Activated CD8-positive, alpha-beta T cell treated with anti-CD3 and anti-CD28 coated beads, Interleukin-2, amount 10 ng/mL, durations not matched to agents 7 days and 5 days (primary cell): ENCODE results near the gene CFAP161. TPM values are rescaled to one million over a fixed set of nuclear protein-coding genes. Genes with fewer than 3 reads are reported as not detected.
A peak's percentile ranks its signal among the peaks of the same experiment; 100 is the strongest.

Experiments used
- ATAC-seq: fragments of 150-1000 bp; cut with Tn5 transposase; one replicate; pipeline ENCODE4 v1.10.0; 2021; ENCODE audit warnings: moderate library complexity
- CTCF ChIA-PET: fragments of 350-600 bp; sonication (Branson Sonifier 250); formaldehyde crosslinking; loops from one replicate; lab custom pipeline; 2021; ENCODE audit warnings: antibody characterized with exemption; lab: Charles Lee
- POLR2A ChIA-PET: fragments of 350-600 bp; sonication (Branson Sonifier 250); formaldehyde crosslinking; loops from one replicate; lab custom pipeline; 2021; ENCODE audit warnings: antibody characterized with exemption; lab: Charles Lee
- DNase-seq: peaks from one replicate; pipeline ENCODE4 v3.0.0-alpha.2; 2020
- H3K27ac Mint-ChIP-seq: one replicate; pipeline ENCODE4 v1.8.0; 2021; ENCODE audit warnings: mild to moderate bottlenecking, mixed read lengths
- H3K27me3 Mint-ChIP-seq: one replicate; pipeline ENCODE4 v1.8.0; 2021; ENCODE audit warnings: low read depth, mixed read lengths
- H3K36me3 Mint-ChIP-seq: one replicate; pipeline ENCODE4 v1.8.0; 2021; ENCODE audit warnings: low read depth, mixed read lengths
- H3K4me1 Mint-ChIP-seq: one replicate; pipeline ENCODE4 v1.8.0; 2021; ENCODE audit warnings: low read depth, mixed read lengths
- H3K4me3 Mint-ChIP-seq: one replicate; pipeline ENCODE4 v1.8.0; 2021; ENCODE audit warnings: mild to moderate bottlenecking, mixed read lengths
- H3K9me3 Mint-ChIP-seq: one replicate; pipeline ENCODE4 v1.8.0; 2022; ENCODE audit warnings: mixed read lengths; ENCODE audit not compliant: insufficient read depth
- total RNA-seq, 2 experiments: library from RNA; stranded (reverse); gene quantifications; one replicate each; pipeline ENCODE4 v1.2.3, GENCODE V29; 2021

Gene CFAP161
- total RNA-seq, 2 experiments from 2014 or later = not detected

- Mint-ChIP-seq H3K27ac (no peak overlapping the region), H3K4me1 (no peaks in the 10 kb centered on the region), H3K4me3 (no peak overlapping the region), H3K9me3 (no peaks in the 10 kb centered on the region), H3K27me3 (peaks cover 25% of the 10 kb centered on the region), H3K36me3 (no peaks in the 10 kb centered on the region)
- ChIA-PET CTCF (interaction anchor here (4.7 kb wide), 1 partner anchor 92 kb away, joined by 18 read pairs; no protein-coding TSS in a partner anchor), POLR2A (no interaction called here)
- ATAC-seq = no peak
- no peak for DNase-seq
These were observed 40.2 kb downstream of the CFAP161 start for GRCh38 chr15:81174125-81174791.

- POLR2A ChIA-PET = no interaction called here
- no peaks in the 10 kb centered on the region for H3K4me1 Mint-ChIP-seq
- no peaks in the 10 kb centered on the region for H3K9me3 Mint-ChIP-seq
- no peak overlapping the region for H3K27ac Mint-ChIP-seq
- H3K27me3 Mint-ChIP-seq = peaks cover 25% of the 10 kb centered on the region
- CTCF ChIA-PET = interaction anchor here (4.7 kb wide), 1 partner anchor 91 kb away, joined by 18 read pairs; no protein-coding TSS in a partner anchor
- no peak for ATAC-seq
- H3K36me3 Mint-ChIP-seq = no peaks in the 10 kb centered on the region
- no peak overlapping the region for H3K4me3 Mint-ChIP-seq
- DNase-seq = no peak
These were observed 40.8 kb downstream of the CFAP161 start for GRCh38 chr15:81174792-81175327.

GRCh38 chr15:81175496-81175895 is 41.4 kb downstream of the CFAP161 start:
- no peak overlapping the region for H3K4me3 Mint-ChIP-seq
- H3K36me3 Mint-ChIP-seq = no peaks in the 10 kb centered on the region
- ChIA-PET POLR2A (no interaction called here), CTCF (interaction anchor here (0.8 to 4.7 kb wide), 2 partner anchors 20 to 91 kb away, joined by 4 to 18 read pairs; no protein-coding TSS in a partner anchor)
- peaks cover 23% of the 10 kb centered on the region for H3K27me3 Mint-ChIP-seq
- no peak for ATAC-seq
- no peak overlapping the region for H3K27ac Mint-ChIP-seq
- no peaks in the 10 kb centered on the region for H3K9me3 Mint-ChIP-seq
- no peak for DNase-seq
- H3K4me1 Mint-ChIP-seq = no peaks in the 10 kb centered on the region

- DNase-seq (no peak), ATAC-seq (no peak)
- Mint-ChIP-seq H3K9me3 (no peaks in the 10 kb centered on the region), H3K4me1 (no peaks in the 10 kb centered on the region), H3K4me3 (no peak overlapping the region), H3K36me3 (no peaks in the 10 kb centered on the region), H3K27me3 (peaks cover 20% of the 10 kb centered on the region), H3K27ac (no peak overlapping the region)
- ChIA-PET POLR2A (no interaction called here), CTCF (interaction anchor here (0.8 to 4.7 kb wide), 2 partner anchors 20 to 90 kb away, joined by 4 to 18 read pairs; no protein-coding TSS in a partner anchor)
These were observed 42.3 kb downstream of the CFAP161 start for GRCh38 chr15:81176291-81176893.

GRCh38 chr15:81178365-81178764 is 44.3 kb downstream of the CFAP161 start:
- no peaks in the 10 kb centered on the region for H3K36me3 Mint-ChIP-seq
- H3K27ac Mint-ChIP-seq = no peak overlapping the region
- CTCF ChIA-PET = interaction anchor here (1.5 kb wide), 1 partner anchor 88 kb away, joined by 5 read pairs; no protein-coding TSS in a partner anchor
- H3K27me3 Mint-ChIP-seq = peaks cover 24% of the 10 kb centered on the region
- H3K4me3 Mint-ChIP-seq = no peak overlapping the region
- no peak for ATAC-seq
- no peaks in the 10 kb centered on the region for H3K9me3 Mint-ChIP-seq
- peaks cover 7% of the 10 kb centered on the region for H3K4me1 Mint-ChIP-seq
- POLR2A ChIA-PET = no interaction called here
- DNase-seq = no peak

GRCh38 chr15:81181220-81181619 is 47.1 kb downstream of the CFAP161 start:
- Mint-ChIP-seq H3K4me3 (no peak overlapping the region), H3K36me3 (no peaks in the 10 kb centered on the region), H3K27me3 (peaks cover 35% of the 10 kb centered on the region), H3K27ac (no peak overlapping the region), H3K9me3 (no peaks in the 10 kb centered on the region), H3K4me1 (peaks cover 20% of the 10 kb centered on the region)
- ATAC-seq = no peak
- DNase-seq = no peak
- POLR2A ChIA-PET = no interaction called here
- CTCF ChIA-PET = no interaction called here

GRCh38 chr15:81182031-81182755 is 48.1 kb downstream of the CFAP161 start:
- Mint-ChIP-seq H3K27ac (no peak overlapping the region), H3K9me3 (no peaks in the 10 kb centered on the region), H3K4me1 (peaks cover 20% of the 10 kb centered on the region), H3K27me3 (peaks cover 35% of the 10 kb centered on the region), H3K4me3 (no peak overlapping the region), H3K36me3 (no peaks in the 10 kb centered on the region)
- ChIA-PET CTCF (interaction anchor here (0.9 kb wide), 1 partner anchor 84 kb away, joined by 3 read pairs; no protein-coding TSS in a partner anchor), POLR2A (no interaction called here)
- DNase-seq = no peak
- ATAC-seq = no peak

- H3K4me3 Mint-ChIP-seq = no peak overlapping the region
- peaks cover 20% of the 10 kb centered on the region for H3K4me1 Mint-ChIP-seq
- no peaks in the 10 kb centered on the region for H3K36me3 Mint-ChIP-seq
- POLR2A ChIA-PET = no interaction called here
- ATAC-seq (no peak), DNase-seq (no peak)
- H3K27ac Mint-ChIP-seq = no peak overlapping the region
- H3K27me3 Mint-ChIP-seq = peaks cover 35% of the 10 kb centered on the region
- CTCF ChIA-PET = interaction anchor here (0.9 kb wide), 2 partner anchors 83 kb away, joined by 3 to 7 read pairs; no protein-coding TSS in a partner anchor
- H3K9me3 Mint-ChIP-seq = no peaks in the 10 kb centered on the region
These were observed 48.8 kb downstream of the CFAP161 start for GRCh38 chr15:81182756-81183438.

- CTCF ChIA-PET = interaction anchor here (0.9 kb wide), 1 partner anchor 83 kb away, joined by 7 read pairs; no protein-coding TSS in a partner anchor
- H3K4me1 Mint-ChIP-seq = peaks cover 20% of the 10 kb centered on the region
- peaks cover 35% of the 10 kb centered on the region for H3K27me3 Mint-ChIP-seq
- H3K4me3 Mint-ChIP-seq = no peak overlapping the region
- no peaks in the 10 kb centered on the region for H3K9me3 Mint-ChIP-seq
- ATAC-seq (no peak), DNase-seq (no peak)
- POLR2A ChIA-PET = no interaction called here
- H3K36me3 Mint-ChIP-seq = no peaks in the 10 kb centered on the region
- H3K27ac Mint-ChIP-seq = no peak overlapping the region
These were observed 49.3 kb downstream of the CFAP161 start for GRCh38 chr15:81183439-81183775.

GRCh38 chr15:81184188-81184587 is 50.1 kb downstream of the CFAP161 start:
- H3K27me3 Mint-ChIP-seq = peaks cover 32% of the 10 kb centered on the region

GRCh38 chr15:81185631-81186295 is 51.7 kb downstream of the CFAP161 start:
- H3K4me3 Mint-ChIP-seq = no peak overlapping the region
- ChIA-PET POLR2A (interaction anchor here (0.5 kb wide), 1 partner anchor 74 kb away, joined by 3 read pairs; no protein-coding TSS in a partner anchor), CTCF (interaction anchor here (1.1 kb wide), 1 partner anchor 30 kb away, joined by 3 read pairs; no protein-coding TSS in a partner anchor)
- H3K4me1 Mint-ChIP-seq = peaks cover 20% of the 10 kb centered on the region
- no peak overlapping the region for H3K27ac Mint-ChIP-seq
- H3K36me3 Mint-ChIP-seq = no peaks in the 10 kb centered on the region
- H3K9me3 Mint-ChIP-seq = no peaks in the 10 kb centered on the region
- peaks cover 32% of the 10 kb centered on the region for H3K27me3 Mint-ChIP-seq
- no peak for ATAC-seq
- no peak for DNase-seq

More at GRCh38 chr15:81184188-81184587, 50.1 kb downstream of the CFAP161 start:
- ChIA-PET CTCF (no interaction called here), POLR2A (no interaction called here)
- Mint-ChIP-seq H3K36me3 (no peaks in the 10 kb centered on the region), H3K4me1 (peaks cover 20% of the 10 kb centered on the region), H3K4me3 (no peak overlapping the region), H3K27ac (no peak overlapping the region), H3K9me3 (no peaks in the 10 kb centered on the region)
- DNase-seq = peak; percentile 25
- peak; percentile 39 for ATAC-seq
